GM21447 (cell line): ENCODE results near the gene ATP2B2.

Experiments
- ATAC-seq: cut with Tn5 transposase; IDR thresholded peaks from one replicate; pipeline ENCODE4 v1.9.1; 2021; ENCODE audit not compliant: unreplicated experiment

ATP2B2 gene

DNA sequence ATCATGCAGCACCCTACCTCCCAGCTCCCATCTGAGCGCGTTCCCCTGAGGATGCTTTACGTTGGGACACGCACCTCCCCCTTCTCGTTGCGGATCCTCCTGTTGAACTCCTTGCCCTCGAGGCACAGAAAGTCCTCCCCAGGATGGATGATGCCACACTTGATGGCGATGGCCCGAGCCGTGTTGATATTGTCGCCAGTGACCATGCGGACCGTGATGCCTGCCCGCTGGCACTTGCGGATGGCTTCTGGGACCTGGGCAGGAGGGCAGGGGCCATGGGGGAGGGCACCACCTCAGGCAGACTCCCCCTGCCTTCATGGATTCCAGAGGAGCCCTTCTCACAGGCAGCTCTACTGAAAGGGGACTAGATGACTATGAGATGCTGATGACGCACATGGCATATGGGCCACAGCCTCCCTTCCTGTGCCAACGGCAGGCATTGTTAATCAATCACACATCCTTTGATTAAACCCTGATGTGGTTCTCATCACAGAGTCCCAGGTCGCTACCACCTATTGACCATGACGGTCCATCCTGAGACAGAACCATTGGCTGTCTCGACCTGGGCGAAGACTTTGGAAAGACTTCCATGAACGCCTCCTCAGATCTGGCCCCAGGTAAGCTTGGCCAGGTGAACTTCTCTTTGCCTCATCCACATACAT lies 154.9 kb downstream of the ATP2B2 start:
- ATAC-seq: no peak

DNA sequence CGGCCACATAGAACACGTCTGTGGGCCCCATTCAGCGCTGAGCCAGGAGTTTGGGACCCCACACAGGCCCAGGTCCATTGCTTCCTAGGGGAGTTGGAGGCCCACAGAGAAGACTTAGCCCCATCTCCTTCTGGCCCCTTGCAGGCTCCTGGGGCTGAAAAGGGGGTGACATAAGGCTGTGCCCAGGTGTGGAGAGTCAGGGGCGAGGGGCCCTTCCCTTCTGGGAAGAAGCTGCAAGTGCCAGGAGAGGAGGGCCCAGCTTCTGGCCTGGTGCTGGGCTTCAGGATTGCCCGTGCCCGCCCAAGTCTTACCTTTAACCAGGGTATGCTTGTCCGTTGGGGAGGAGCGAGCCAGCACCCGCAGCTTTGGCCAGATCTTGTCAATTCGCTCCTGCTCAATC lies 155.6 kb downstream of the ATP2B2 start:
- ATAC-seq: no peak

DNA sequence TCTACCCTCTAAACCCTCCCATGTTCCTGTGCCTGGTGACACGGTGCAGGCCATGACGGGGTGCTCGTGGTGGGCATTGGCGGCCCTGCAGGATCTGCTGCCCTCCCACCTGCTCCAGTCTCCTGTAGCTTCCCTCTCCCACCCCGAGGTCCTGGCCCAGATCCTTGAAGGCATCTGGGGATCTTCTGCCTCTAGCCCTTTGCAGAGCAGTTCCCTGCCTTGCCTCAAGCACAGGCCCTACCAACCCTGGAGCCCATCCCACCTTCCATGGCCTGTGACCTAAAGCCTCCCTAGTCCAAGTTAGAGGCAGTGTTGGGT lies 157.0 kb downstream of the ATP2B2 start:
- ATAC-seq: no peak

DNA sequence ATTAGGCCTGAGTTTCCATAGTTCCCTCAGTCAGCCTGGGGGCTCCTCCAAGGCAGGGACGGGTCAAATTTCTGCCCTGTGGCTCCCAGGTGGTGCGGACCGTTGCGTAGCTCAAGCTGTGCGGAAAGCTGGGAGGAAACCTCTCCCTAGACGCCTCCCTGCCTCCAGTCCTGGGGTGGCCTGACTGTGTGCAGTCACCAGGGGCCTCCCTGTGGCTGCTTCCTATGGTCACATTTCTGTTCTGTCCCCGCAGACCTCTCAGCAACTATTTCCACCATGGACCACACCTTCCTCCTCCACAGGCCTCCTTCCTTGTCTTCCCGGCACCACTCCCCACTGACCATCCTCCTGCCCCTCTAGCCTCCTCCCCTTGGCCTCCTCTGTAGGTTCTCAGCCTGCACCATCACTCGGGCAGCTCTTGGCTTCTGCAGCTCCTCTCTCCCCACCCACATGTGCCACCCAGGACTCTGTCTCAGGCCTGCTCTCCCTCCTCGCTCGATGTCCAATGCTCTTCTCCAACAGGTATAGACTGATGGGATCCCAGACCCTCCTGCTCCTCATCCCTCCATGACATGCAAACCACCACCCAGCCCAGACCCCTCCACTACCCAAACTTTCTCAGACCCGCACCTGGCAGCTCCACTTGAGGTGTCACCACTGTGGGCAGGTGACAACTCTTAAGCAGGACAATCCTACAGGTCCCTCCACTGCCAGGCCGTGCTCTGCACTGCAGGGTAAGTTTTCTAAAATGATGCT lies 157.6 kb downstream of the ATP2B2 start:
- no peak for ATAC-seq

DNA sequence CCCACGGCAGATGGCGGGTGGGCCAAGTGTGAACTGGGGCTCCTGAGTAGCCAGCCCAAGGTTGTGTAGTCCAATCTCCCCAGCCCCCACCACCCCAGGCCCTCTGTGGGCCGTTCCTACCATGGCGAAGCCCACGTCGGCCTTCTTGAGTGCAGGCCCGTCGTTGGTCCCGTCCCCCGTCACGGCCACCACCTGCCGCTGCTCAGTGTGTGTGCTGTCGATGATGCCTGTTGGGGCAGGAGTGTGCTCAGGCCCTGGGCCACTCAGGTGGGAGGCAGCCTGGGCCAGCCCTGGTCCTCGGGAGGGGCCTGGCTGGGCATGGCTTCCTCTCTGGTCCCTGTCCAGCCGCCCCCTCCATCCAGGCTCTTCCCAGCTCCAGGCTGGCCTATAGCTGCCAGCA lies 159.5 kb downstream of the ATP2B2 start:
- ATAC-seq: no peak

DNA sequence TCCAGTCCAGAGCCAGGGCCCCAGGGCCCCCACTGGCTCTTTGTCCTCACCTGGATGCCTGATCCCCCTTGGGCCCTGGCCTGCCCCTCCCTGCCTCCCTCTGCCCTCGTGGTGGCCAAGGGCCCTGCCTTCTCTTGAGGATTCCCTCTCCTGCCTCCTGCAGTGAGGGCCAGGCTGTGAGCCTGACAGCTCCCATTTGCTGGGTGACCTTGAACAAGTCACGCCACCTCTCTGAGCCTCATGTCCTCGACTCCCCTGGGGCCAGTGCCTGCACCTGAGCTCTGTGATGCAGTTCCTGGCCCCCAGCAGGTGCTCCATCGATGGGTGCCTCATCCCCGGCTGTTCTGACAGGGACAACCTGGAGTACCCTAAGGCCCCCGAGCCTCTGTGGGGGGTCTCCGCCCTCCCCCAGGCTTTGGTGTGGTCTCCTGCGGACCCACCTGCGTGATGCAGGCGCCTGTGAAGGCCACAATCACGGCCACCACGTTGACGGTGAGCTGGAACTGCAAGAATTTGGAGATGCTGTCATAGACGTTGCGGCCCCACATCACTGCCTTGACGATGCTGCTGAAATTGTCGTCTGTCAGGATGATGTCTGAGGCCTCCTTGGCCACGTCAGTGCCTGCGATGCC lies 160.3 kb downstream of the ATP2B2 start:
- ATAC-seq: no peak

DNA sequence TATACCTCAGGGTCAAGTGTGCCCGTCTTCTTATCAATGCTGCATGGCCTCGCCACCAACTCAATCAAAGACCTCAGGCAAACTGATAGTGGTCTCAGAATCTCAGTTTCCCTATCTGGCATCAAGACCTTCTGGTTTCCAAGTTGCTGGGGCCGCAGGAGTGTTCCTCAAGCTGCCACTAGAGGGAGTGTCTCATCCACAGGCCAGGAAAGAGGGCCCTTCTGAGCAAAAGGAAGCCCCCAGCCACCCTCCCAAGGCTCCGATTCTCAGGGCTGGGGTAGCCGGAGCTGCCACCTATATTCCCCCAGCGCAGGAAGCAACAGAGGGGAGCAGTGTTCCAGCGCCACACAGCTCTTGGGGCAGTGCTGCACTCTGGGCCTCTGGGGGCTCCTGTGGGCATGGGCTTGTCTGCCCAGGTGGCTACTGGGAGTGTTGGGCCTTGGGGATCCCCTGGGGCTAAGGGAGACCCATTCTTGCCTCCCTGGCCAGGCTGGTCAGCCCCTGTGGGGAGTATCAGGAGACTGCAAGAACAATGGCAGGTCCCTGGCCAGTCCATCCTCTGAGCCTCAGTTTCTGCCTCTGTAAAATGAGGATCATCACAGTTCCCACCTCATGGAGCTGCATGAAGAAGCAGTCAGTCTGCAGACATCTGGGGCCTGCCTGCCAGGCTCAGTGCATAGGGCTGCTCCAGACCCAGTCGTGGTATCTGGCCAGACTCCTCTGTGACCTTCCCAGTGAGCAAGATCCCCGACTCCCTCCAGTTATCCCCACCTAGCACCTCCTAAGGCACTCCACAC lies 161.0 kb downstream of the ATP2B2 start:
- no peak for ATAC-seq

DNA sequence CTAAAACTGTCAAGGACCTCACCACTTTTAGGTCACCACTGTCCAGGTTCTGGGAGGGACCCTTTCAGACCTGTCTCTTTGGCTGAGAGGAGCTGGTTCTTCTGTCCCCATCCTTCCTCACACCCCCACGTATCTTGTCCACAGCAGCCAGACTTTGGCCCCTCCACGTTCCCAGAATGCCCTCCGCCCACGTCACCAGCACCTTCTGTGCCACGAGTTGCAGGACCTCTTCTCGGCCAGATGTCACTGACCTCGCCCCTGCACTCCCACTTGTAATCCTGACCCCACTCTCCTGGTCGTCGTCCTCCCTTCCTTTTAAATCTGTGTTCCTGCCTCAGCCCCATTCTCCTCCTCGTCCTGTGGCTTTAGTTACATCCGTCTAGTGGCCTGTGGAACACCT lies 161.9 kb downstream of the ATP2B2 start:
- no peak for ATAC-seq

DNA sequence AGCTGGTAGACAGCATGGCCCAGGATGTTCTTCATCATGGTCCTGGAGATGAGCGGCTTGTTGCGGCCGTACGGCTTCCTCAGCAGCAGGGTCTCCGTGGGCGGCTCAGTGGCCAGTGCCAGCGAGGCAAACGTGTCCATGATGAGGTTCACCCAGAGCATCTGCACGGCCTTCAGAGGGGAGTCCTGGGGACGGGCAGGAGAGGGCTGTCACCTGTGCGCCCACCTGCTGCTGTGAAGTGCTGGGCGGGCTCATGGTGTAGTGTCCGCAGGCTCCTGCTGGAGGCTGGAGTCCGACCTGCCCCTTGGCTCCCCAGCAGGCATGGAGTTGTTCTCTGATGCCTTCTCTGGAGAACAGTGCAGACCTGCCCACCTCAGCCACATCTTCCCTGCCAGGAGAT lies 162.6 kb downstream of the ATP2B2 start:
- ATAC-seq: no peak

DNA sequence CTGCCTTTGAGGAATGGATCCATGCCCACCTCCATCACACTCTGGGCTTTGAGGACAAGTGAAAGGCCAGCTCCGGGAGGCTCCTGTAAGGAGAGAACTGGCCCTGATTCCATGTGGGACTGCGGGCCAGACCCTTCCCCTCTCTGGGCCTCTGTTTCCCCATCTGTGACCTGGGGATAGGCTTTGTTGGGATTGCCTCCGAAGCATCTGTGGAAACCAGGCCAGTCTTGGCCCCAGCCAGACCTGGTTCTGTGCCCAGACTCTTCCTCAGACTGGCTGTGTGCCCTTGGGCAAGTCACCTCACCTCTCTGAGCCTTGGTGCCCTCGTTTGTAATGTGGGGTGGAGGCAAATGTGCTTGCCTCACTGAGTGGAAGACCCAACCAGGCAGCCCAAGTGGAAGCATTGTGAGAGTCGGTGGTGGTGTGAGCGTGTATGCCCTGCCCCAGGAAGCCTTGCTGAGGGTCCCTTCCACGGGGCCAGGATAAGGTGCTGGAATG lies 163.4 kb downstream of the ATP2B2 start:
- no peak for ATAC-seq

DNA sequence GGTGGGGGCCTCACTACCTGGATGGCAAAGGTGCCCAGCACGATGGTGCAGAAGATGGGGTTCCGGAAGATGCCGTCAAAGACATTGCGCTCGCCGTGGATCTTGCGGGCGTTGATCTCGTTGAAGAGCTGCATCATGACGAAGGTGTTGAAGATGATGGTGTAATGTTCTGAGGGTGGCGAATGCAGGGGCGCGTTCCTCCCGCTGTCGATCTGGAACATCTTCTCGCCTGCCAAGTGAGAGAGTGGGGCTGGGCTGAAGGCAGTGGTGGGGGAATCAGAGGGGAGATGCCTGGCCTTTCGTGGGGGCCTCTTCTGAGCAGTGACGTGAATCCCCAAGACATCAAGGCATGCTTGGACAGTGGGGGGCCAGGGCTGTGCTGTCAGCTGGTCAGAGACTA lies 164.9 kb downstream of the ATP2B2 start:
- ATAC-seq: no peak

DNA sequence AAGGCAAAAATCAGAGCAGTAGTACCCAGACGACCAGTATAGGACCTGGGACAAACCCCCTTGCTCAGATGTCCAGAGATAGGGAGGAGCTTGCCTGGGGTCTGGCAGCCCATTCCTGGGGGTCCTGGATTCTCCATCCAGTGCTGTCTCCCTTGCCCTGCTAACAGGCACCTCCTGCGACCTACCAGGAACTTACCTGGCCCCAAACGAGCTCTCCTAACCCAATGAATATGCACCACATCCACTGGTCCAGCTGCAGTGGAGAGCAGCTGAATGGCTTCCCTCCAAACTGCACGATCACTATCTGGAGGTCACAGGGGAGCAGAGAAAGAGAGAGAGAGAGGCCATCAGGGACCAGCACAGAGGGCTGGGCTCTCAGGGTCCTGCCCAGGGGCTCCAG lies 165.3 kb downstream of the ATP2B2 start:
- ATAC-seq: no peak

DNA sequence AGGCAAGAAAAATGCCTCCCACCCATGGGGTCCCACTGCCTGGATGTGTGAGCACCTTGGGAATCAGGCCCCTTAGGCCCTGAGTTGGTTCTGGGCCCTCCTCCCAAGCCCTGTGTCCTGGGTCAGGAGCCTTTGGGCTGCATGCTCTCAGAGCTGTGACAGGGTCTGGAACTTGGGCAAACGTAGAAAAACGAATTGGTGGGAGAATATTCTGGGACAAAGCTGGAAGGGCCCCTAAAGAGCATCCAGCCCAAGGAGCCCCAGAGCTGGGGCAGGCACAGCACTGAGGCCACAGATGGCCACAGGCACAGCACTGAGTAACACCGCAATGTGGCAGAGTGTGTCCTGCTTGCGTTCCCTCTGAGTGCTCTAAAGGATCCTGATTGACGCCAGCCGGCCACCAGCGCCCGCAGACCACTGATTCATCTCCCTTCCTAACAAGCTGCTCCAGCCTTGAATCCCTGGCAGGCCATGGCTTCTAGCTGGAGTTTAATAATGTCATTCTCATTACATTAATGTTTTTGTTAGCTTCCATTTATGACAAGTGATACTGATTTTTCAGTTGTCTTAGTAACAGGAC lies 165.9 kb downstream of the ATP2B2 start:
- no peak for ATAC-seq

DNA sequence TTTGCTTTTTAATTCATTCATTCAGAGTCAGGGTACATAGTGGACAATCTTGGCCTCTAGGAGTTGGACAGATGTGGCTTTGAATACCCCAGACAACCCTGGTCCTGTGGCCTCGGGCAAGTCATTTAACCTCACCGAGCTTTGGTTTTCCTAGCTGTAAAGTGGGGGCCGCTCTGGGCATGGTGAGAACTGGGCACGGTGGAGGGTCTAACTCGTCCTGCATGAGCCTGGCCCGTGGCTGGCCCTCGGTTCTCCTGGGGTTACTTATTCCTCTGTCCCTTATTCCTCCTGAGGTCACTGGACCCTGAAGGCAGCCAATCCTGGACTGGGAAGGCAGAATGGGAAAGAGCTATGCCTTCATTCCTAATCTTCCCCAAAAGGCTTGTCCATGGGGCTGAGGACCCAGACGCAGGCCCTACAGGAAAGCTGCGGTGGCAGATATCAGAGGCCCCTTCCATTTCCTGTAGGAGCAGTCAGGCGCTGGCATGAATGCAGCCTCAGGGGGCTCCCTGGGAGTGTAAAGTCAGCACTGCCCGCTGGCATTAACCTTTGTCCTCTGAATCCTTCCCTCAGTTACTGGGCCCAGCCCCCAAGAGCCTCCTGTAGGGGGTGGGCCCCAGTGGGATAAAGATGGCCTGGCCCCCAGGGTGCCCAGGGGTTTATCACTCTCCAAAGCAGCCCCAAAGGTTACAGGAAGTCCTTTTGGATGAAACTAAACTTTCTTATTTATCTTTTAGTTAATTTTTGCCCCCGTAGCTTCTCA lies 166.6 kb downstream of the ATP2B2 start:
- ATAC-seq: no peak

DNA sequence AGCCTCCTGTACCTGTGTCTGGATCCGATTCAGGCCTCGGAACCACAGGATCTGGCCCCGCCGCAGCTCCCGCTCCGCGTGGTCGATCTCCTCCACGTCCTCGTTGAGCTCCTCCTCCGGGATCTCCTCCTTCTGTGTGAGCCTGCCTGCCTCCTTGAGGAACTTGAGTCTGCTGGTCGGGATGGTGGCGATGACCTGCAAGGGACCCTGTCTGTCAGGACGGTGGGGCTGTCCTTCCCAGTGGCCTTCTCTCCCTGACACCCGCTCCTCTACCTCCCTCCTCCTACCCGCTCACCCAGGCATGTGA lies 167.3 kb downstream of the ATP2B2 start:
- no peak for ATAC-seq

DNA sequence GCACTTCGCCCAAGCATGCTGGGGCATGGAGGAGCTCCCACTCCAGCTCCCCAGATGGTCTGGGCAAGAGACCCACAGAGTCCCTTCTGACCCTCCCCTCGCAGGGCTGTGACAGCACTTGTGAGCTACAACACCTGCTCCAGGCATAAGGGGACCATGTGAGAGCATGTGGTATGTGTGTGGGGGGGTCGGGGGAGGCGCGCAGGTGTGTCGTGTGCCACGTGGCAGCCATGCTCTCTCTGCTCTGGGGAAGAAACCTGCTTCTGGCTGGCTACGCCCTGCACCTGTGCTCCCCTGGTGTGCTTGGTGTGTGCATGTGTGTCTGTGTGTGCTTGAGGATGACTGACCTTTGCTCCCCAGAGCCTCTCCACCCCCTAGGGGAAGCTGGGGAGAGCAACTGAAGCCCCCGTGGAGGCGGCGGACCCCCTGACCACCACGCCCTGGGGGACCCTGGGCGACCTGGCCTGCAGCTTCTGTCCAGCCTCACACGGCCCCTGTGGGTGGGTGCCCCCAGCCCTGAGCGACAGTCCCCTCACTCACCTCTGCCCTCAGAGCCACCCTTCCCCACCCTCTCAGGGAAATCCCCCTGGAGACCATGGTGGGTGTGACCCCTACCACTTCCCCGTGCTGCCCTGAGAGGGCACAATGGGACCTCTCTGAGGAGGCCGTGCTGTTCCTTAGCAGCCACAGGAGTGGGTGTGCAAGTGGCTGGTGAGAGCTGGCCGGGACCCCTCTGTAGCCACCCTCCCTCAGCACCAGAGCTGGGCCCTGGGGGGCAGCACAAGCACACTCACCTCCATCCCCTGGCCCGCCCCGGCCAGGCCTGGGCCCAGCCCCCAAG lies 167.8 kb downstream of the ATP2B2 start:
- ATAC-seq: no peak

DNA sequence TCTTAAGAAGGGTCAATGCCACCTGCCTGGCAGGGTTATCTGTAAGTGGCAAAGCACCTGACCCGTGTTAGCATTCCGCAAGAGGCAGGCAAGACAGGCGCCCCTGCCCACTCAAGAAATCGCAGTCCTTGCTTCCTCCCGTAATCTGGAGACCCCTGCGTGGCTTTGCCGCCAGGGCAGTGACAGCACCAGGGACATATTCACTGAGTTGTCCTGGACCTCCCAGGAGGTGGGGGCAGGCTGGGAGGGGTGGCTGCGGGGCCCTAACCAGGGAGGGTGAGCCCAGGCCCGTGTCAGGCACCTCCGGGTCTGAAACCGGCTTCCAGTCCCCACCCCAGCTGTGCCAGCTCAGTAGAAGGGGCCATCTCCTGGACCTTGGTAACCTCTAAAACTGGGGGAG lies 168.6 kb downstream of the ATP2B2 start:
- no peak for ATAC-seq

DNA sequence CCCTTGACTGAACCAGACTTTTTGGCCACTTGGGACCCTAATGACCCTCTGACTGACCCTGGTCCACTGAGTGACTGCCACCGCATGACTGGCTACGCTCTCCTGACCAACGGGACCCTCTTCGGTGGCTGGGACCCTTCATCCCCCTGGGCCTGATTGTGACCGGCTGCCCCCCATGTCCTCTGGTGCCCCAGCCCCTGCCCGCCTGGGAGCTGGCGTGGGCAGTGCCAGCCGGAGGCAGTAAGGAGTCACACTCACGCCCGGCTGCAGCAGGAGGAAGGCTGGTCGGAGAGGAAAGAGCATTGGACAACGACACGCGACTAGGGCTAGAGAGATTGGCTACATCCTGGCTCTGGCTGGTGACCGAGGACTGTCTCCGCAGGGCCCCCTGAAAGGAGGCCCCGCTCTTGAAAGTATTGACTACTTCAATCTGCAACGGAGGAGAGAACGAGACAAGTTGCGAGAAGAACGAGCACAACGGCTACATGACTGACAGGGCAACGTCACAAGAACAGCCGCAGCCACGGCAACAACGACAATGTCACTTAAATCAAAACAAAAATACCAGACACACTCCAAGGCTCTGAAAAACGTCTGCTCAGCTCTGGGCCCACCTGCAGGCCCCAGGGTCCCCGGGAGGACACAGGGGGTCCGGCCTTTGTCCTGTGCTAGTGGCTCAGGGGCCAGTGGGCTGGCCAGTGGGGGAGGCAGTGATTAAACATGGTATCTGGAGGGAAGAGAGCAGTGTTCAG lies 169.3 kb downstream of the ATP2B2 start:
- ATAC-seq: no peak

DNA sequence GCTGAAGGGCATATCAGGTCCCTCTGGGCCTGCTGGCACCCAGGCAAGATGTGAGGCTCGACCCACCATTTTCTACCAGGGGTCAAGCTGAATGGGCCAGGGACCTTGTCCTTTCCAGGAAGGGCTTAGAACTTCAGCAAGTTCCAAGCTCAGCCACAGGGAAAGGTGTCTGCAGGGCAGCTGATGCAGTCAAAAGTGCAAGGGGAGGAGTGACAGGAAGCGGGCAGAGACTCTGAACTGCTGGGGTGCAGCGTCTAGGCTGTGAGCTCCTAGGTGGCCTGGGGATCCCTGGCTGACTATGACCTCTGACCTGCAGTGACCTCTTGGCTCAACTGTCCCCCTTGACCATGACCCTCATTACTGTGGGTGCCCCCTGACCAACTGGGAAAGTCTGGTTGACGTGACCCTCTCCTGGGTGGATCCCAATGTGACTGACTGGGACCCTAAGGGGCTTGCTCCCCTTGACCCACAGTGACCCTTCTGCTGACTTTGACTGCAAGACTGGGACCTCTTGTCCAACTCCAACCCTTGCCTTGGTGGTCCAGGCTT lies 170.1 kb downstream of the ATP2B2 start:
- no peak for ATAC-seq
